Neural progenitor cell (in vitro differentiated cells): ENCODE data around the gene PLEKHG4B.

ENCODE experiments used
- EZH2 ChIP-seq: fragments of 200-600 bp; sonication (generic); IDR thresholded peaks from 2 replicates; pipeline ENCODE4 v1.6.1; 2017; ENCODE audit warnings: antibody characterized with exemption, mild to moderate bottlenecking, moderate library complexity
- EZH2phosphoT487 ChIP-seq: fragments of 200-600 bp; sonication (generic); IDR thresholded peaks from 2 replicates; pipeline ENCODE4 v1.6.1; 2017; ENCODE audit warnings: antibody characterized with exemption
- TF ChIP-seq, protein P1 (sequence below): fragments of 200-600 bp; sonication (generic); IDR thresholded peaks from 2 replicates; pipeline ENCODE4 v1.5.1; 2017; ENCODE audit warnings: antibody characterized with exemption, mild to moderate bottlenecking

- TF ChIP-seq, protein P1, sequence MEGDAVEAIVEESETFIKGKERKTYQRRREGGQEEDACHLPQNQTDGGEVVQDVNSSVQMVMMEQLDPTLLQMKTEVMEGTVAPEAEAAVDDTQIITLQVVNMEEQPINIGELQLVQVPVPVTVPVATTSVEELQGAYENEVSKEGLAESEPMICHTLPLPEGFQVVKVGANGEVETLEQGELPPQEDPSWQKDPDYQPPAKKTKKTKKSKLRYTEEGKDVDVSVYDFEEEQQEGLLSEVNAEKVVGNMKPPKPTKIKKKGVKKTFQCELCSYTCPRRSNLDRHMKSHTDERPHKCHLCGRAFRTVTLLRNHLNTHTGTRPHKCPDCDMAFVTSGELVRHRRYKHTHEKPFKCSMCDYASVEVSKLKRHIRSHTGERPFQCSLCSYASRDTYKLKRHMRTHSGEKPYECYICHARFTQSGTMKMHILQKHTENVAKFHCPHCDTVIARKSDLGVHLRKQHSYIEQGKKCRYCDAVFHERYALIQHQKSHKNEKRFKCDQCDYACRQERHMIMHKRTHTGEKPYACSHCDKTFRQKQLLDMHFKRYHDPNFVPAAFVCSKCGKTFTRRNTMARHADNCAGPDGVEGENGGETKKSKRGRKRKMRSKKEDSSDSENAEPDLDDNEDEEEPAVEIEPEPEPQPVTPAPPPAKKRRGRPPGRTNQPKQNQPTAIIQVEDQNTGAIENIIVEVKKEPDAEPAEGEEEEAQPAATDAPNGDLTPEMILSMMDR, result no peak
- TF ChIP-seq EZH2 (no peak), EZH2phosphoT487 (no peak)
These were observed 65.8 kb downstream of the PLEKHG4B start for GRCh38 chr5:157801-158200.
